Stimulated activated CD8-positive, alpha-beta memory T cell treated with anti-CD3 and anti-CD28 coated beads, Interleukin-15, amount 100 ng/mL, for 1 hour (primary cell): Measurements from ENCODE around the gene PWWP2B.

Experiments used
- DNase-seq: peaks from one replicate; pipeline ENCODE4 v3.0.0-alpha.2; 2020; ENCODE audit warnings: low read depth

Gene PWWP2B

GRCh38 chr10:132407243-132407746 is 10.3 kb downstream of the PWWP2B start:
- no peak for DNase-seq

GRCh38 chr10:132407846-132408278 is 10.9 kb downstream of the PWWP2B start:
- no peak for DNase-seq

- DNase-seq, result no peak
These were observed 11.4 kb downstream of the PWWP2B start for GRCh38 chr10:132408367-132408781.

GRCh38 chr10:132408823-132409666 is 12.0 kb downstream of the PWWP2B start:
- DNase-seq, result no peak

- DNase-seq, result no peak
These were observed 12.6 kb downstream of the PWWP2B start for GRCh38 chr10:132409667-132410028.

GRCh38 chr10:132410056-132410778 is 13.2 kb downstream of the PWWP2B start:
- no peak for DNase-seq

- DNase-seq, result no peak
These were observed 14.0 kb downstream of the PWWP2B start for GRCh38 chr10:132410779-132411532.

GRCh38 chr10:132411561-132412253 is 14.7 kb downstream of the PWWP2B start:
- no peak for DNase-seq

GRCh38 chr10:132412316-132413192 is 15.6 kb downstream of the PWWP2B start:
- no peak for DNase-seq

- no peak for DNase-seq
These were observed 16.5 kb downstream of the PWWP2B start for GRCh38 chr10:132413226-132414205.

- no peak for DNase-seq
These were observed 17.5 kb downstream of the PWWP2B start for GRCh38 chr10:132414402-132415016.

- no peak for DNase-seq
These were observed 18.3 kb downstream of the PWWP2B start for GRCh38 chr10:132415255-132415654.

GRCh38 chr10:132415956-132416355 is 19.0 kb downstream of the PWWP2B start:
- DNase-seq, result no peak

- DNase-seq, result no peak
These were observed 19.7 kb downstream of the PWWP2B start for GRCh38 chr10:132416566-132417256.

GRCh38 chr10:132417257-132417910 is 20.4 kb downstream of the PWWP2B start:
- DNase-seq, result no peak

- no peak for DNase-seq
These were observed 21.0 kb downstream of the PWWP2B start for GRCh38 chr10:132417957-132418441.

- no peak for DNase-seq
These were observed 21.8 kb downstream of the PWWP2B start for GRCh38 chr10:132418527-132419416.
